ENCODE data around the gene APOE.
A peak's percentile ranks its signal among the peaks of the same experiment; 100 is the strongest.
"Not testable (repeated sequence)": the region's sequence is repeated elsewhere in the genome, so short reads cannot be mapped to it uniquely, and the experiment has no call there.

Gene APOE

GRCh38 chr19:44886141-44886540, 19.5 kb upstream of the APOE start:
- no peak for DNase-seq

- DNase-seq: no peak
Measured at GRCh38 chr19:44887648-44888047, 17.9 kb upstream of the APOE start.

DNA sequence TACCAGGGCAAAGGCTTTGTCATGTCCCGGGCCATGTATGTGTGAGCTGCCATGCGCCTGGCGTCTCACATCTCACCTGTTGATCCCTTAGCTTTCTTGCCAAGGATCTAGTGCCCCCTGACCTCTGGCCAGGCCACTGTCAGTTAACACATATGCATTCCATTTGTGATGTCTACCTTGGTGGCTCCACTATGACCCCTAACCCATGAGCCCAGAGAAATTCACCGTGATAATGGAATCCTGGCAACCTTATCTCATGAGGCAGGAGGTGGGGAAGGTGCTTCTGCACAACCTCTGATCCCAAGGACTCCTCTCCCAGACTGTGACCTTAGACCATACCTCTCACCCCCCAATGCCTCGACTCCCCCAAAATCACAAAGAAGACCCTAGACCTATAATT, 17.3 kb upstream of the APOE start:
- DNase-seq: not testable (repeated sequence)

GRCh38 chr19:44889830-44890365, 15.7 kb upstream of the APOE start:
- no peak for DNase-seq

DNA sequence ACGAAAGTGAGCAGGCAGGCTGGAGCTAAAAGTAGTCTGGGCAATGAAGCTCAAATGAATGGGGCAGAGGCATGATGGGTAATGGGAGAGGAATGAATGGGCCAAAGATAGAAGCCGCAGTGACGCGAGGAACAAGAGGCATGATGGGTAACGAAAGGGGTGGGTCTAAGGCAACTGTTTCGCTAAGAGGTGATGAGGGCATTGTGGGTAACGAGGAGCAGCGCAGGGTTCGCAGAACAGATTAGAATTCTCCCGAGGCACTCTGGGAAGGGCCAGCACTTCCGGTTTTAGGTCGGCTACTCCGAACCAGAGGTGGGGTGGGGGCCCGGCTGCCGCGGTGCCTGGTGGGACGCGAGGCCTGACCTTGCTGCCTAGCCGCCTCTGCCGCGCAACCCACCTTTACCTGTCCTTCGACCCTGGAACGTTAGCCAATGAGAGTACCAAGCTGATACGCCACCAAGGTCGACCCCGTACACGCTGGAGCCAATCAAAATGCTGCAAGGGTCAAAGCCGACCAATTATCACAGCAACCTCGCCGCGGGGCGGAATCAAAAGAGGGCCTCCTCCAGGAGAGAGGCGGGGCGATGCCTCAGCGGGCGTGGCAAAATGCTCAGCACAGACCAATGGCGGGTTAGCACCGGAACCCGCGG, 15.1 kb upstream of the APOE start:
- peak; percentile 100 for DNase-seq

DNA sequence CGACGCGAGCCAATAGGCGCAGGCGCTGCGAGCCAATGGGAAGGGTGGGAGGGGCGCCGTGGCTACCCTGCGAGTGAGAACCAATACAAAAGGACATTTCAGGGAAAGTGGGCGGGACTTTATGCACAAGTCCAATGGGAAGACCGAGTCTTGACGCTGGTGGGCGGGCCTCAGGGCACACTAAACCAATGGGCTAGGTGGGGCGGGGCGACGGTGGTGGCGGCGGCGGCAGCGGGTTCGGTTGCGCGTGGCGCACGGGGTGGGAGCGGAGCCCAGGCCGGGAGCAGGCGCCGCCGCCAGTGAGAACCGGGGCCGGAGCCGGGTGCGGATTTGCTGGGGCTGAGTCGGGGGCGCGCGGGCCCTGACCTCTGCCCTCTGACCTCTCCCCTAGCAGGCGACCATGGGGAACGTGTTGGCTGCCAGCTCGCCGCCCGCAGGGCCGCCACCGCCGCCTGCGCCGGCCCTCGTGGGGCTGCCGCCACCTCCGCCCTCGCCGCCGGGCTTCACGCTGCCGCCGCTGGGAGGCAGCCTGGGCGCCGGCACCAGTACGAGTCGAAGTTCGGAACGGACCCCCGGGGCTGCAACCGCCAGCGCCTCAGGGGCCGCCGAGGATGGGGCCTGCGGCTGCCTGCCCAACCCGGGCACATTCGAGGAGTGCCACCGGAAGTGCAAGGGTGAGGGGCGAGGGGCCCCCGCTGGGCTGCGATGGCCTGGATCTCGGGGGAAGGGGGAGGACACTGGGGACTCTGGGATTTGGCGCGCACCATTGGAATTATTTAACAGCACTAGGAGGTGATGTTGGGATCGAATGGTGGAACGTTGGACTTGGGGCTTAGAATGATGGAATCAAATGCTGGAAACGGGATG, 14.3 kb upstream of the APOE start, which contains the start of gene TOMM40:
TSS of gene TOMM40 (plus strand) at position 239 of the 867 bp plus-strand sequence. CDS start at position 401, 162 bp downstream.
- DNase-seq: peak; percentile 100

- no peak for DNase-seq
Measured at GRCh38 chr19:44892932-44893331, 12.7 kb upstream of the APOE start.

- no peak for DNase-seq
Measured at GRCh38 chr19:44893332-44894051, 12.1 kb upstream of the APOE start.

- DNase-seq: no peak
Measured at GRCh38 chr19:44894052-44894400, 11.6 kb upstream of the APOE start.

GRCh38 chr19:44894946-44895345, 10.7 kb upstream of the APOE start:
- DNase-seq: no peak

GRCh38 chr19:44897835-44898234, 7.8 kb upstream of the APOE start:
- no peak for DNase-seq

GRCh38 chr19:44900328-44901244, 5.0 kb upstream of the APOE start:
- no peak for DNase-seq

DNA sequence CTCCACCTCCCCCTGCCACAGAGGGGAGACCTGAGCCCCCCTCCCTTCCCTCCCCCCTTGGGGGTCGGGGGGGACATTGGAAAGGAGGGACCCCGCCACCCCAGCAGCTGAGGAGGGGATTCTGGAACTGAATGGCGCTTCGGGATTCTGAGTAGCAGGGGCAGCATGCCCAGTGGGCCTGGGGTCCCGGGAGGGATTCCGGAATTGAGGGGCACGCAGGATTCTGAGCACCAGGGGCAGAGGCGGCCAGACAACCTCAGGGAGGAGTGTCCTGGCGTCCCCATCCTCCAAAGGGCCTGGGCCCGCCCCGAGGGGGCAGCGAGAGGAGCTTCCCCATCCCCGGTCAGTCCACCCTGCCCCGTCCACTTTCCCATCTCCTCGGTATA, 2.4 kb upstream of the APOE start:
- DNase-seq: no peak

DNA sequence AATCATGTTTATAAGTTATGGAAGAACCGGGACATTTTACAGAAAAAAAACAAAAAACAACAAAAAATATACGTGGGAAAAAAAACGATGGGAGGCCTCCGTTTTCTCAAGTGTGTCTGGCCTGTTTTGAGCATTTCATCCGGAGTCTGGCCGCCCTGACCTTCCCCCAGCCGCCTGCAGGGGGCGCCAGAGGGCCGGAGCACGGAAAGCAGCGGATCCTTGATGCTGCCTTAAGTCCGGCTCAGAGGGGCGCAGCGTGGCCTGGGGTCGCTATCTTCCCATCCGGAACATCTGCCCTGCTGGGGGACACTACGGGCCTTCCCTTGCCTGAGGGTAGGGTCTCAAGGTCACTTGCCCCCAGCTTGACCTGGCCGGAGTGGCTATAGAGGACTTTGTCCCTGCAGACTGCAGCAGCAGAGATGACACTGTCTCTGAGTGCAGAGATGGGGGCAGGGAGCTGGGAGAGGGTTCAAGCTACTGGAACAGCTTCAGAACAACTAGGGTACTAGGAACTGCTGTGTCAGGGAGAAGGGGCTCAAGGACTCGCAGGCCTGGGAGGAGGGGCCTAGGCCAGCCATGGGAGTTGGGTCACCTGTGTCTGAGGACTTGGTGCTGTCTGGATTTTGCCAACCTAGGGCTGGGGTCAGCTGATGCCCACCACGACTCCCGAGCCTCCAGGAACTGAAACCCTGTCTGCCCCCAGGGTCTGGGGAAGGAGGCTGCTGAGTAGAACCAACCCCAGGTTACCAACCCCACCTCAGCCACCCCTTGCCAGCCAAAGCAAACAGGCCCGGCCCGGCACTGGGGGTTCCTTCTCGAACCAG, 1.8 kb upstream of the APOE start:
- DNase-seq: peak; percentile 29

DNA sequence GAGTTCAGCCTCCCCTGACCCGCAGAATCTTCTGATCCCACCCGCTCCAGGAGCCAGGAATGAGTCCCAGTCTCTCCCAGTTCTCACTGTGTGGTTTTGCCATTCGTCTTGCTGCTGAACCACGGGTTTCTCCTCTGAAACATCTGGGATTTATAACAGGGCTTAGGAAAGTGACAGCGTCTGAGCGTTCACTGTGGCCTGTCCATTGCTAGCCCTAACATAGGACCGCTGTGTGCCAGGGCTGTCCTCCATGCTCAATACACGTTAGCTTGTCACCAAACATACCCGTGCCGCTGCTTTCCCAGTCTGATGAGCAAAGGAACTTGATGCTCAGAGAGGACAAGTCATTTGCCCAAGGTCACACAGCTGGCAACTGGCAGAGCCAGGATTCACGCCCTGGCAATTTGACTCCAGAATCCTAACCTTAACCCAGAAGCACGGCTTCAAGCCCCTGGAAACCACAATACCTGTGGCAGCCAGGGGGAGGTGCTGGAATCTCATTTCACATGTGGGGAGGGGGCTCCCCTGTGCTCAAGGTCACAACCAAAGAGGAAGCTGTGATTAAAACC, 1.1 kb upstream of the APOE start:
- DNase-seq: no peak

DNA sequence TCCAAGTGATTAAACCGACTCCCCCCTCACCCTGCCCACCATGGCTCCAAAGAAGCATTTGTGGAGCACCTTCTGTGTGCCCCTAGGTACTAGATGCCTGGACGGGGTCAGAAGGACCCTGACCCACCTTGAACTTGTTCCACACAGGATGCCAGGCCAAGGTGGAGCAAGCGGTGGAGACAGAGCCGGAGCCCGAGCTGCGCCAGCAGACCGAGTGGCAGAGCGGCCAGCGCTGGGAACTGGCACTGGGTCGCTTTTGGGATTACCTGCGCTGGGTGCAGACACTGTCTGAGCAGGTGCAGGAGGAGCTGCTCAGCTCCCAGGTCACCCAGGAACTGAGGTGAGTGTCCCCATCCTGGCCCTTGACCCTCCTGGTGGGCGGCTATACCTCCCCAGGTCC, 2.0 kb downstream of the APOE start:
- no peak for DNase-seq

- no peak for DNase-seq
Measured at GRCh38 chr19:44908074-44908835, 2.7 kb downstream of the APOE start.

DNA sequence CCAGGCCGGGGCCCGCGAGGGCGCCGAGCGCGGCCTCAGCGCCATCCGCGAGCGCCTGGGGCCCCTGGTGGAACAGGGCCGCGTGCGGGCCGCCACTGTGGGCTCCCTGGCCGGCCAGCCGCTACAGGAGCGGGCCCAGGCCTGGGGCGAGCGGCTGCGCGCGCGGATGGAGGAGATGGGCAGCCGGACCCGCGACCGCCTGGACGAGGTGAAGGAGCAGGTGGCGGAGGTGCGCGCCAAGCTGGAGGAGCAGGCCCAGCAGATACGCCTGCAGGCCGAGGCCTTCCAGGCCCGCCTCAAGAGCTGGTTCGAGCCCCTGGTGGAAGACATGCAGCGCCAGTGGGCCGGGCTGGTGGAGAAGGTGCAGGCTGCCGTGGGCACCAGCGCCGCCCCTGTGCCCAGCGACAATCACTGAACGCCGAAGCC, 3.3 kb downstream of the APOE start:
- DNase-seq: no peak

DNA sequence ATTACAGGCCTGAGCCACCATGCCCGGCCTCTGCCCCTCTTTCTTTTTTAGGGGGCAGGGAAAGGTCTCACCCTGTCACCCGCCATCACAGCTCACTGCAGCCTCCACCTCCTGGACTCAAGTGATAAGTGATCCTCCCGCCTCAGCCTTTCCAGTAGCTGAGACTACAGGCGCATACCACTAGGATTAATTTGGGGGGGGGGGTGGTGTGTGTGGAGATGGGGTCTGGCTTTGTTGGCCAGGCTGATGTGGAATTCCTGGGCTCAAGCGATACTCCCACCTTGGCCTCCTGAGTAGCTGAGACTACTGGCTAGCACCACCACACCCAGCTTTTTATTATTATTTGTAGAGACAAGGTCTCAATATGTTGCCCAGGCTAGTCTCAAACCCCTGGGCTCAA, 4.2 kb downstream of the APOE start:
- DNase-seq: no peak

GRCh38 chr19:44911896-44912295, 6.3 kb downstream of the APOE start:
- not testable (repeated sequence) for DNase-seq

Measured in NCI-H748 treated with DMSO at 0.1 percent for 48 hours (cell line).